ENCODE measurements around the gene EPYC.

Gene EPYC

GRCh38 chr12:90954921-90955320 is 49.9 kb downstream of the EPYC start, which contains the start of gene CCER1:
TSS of gene CCER1 (minus strand) at chr12:90955176. CDS start at chr12:90954742, 434 bp downstream.
- no peak for DNase-seq (ENCODE audit: low read depth)

GRCh38 chr12:90954428-90954827 is 50.3 kb downstream of the EPYC start:
- no peak for DNase-seq (ENCODE audit: low read depth)

- DNase-seq (ENCODE audit: low read depth), result no peak
These were observed 50.8 kb downstream of the EPYC start for GRCh38 chr12:90953956-90954421.

- DNase-seq (ENCODE audit: low read depth), result peak; percentile 38
These were observed 53.2 kb downstream of the EPYC start for GRCh38 chr12:90951432-90952105.

- DNase-seq (ENCODE audit: low read depth), result no peak
These were observed 56.9 kb downstream of the EPYC start for GRCh38 chr12:90947869-90948268.

GRCh38 chr12:90945070-90945649 is 59.6 kb downstream of the EPYC start:
- peak; percentile 56 for DNase-seq (ENCODE audit: low read depth)

- no peak for DNase-seq (ENCODE audit: low read depth)
These were observed 61.5 kb downstream of the EPYC start for GRCh38 chr12:90943255-90943654.

GRCh38 chr12:90940872-90941499 is 63.8 kb downstream of the EPYC start:
- DNase-seq (ENCODE audit: low read depth), result peak; percentile 71

GRCh38 chr12:90939382-90939781 is 65.4 kb downstream of the EPYC start:
- peak; percentile 61 for DNase-seq (ENCODE audit: low read depth)

- DNase-seq (ENCODE audit: low read depth), result peak; percentile 81
These were observed 66.3 kb downstream of the EPYC start for GRCh38 chr12:90938451-90938850.

- no peak for DNase-seq (ENCODE audit: low read depth)
These were observed 67.1 kb downstream of the EPYC start for GRCh38 chr12:90937651-90938050.

GRCh38 chr12:90936230-90937005 is 68.4 kb downstream of the EPYC start:
- no peak for DNase-seq (ENCODE audit: low read depth)

- DNase-seq (ENCODE audit: low read depth), result no peak
These were observed 79.2 kb downstream of the EPYC start for GRCh38 chr12:90925562-90925961.

GRCh38 chr12:90924406-90924805 is 80.4 kb downstream of the EPYC start:
- no peak for DNase-seq (ENCODE audit: low read depth)

- peak; percentile 71 for DNase-seq (ENCODE audit: low read depth)
These were observed 82.6 kb downstream of the EPYC start for GRCh38 chr12:90922145-90922627.

- DNase-seq (ENCODE audit: low read depth), result peak; percentile 34
These were observed 83.2 kb downstream of the EPYC start for GRCh38 chr12:90921536-90921935.

- no peak for DNase-seq (ENCODE audit: low read depth)
These were observed 84.5 kb downstream of the EPYC start for GRCh38 chr12:90920222-90920621.

GRCh38 chr12:90917431-90917830 is 87.3 kb downstream of the EPYC start:
- no peak for DNase-seq (ENCODE audit: low read depth)

GRCh38 chr12:90916516-90916915 is 88.3 kb downstream of the EPYC start:
- DNase-seq (ENCODE audit: low read depth), result no peak

- DNase-seq (ENCODE audit: low read depth), result no peak
These were observed 89.4 kb downstream of the EPYC start for GRCh38 chr12:90915353-90915752.

Data from EH (cell line).